GM19463 (cell line): Measurements from ENCODE around the gene TMEM45B.

ENCODE experiments used
- ATAC-seq: cut with Tn5 transposase; IDR thresholded peaks from one replicate; pipeline ENCODE4 v1.9.1; 2021; ENCODE audit warnings: mild to moderate bottlenecking, moderate library complexity; ENCODE audit not compliant: unreplicated experiment

TMEM45B gene

GRCh38 chr11:129896062-129896461, 80.4 kb downstream of the TMEM45B start:
- ATAC-seq = no peak

GRCh38 chr11:129905402-129905801, 89.8 kb downstream of the TMEM45B start:
- ATAC-seq = no peak
